RWPE1 (cell line): ENCODE data around the gene PPP1R36.

Source experiments
- CTCF ChIA-PET: fragments of 350-600 bp; sonication (Branson Sonifier 250); formaldehyde crosslinking; extraction: SDS; loops from one replicate; lab custom pipeline; 2021; lab: Yijun Ruan, JAX
- POLR2A ChIA-PET: fragments of 400-600 bp; formaldehyde crosslinking; extraction: SDS; loops from one replicate; lab custom pipeline; 2020; ENCODE audit warnings: antibody characterized with exemption; ENCODE audit not compliant: low non-redundant PET; lab: Yijun Ruan, JAX
- DNase-seq: peaks from one replicate; pipeline ENCODE4 v3.0.0; 2012; ENCODE audit warnings: low spot score
- H3K27ac ChIP-seq: fragments of 450-650 bp; 2 replicates; pipeline ENCODE4 v1.5.1; 2017
- TF ChIP-seq, protein P1 (sequence below): fragments of 450-650 bp; conservative IDR thresholded peaks from 2 replicates; pipeline ENCODE4 v1.5.1; 2017; ENCODE audit warnings: low read depth, mild to moderate bottlenecking

PPP1R36 gene

GRCh38 chr14:64604881-64605280, 55.1 kb downstream of the PPP1R36 start:
- peak; percentile 44 for DNase-seq
- CTCF ChIA-PET, result interaction anchor here (0.6 to 0.7 kb wide), 2 partner anchors 183 to 788 kb away, joined by 4 to 9 read pairs; no protein-coding TSS in a partner anchor
- POLR2A ChIA-PET, result no interaction called here
- H3K27ac ChIP-seq, result peak overlapping the region; percentile 85
- TF ChIP-seq, protein P1, sequence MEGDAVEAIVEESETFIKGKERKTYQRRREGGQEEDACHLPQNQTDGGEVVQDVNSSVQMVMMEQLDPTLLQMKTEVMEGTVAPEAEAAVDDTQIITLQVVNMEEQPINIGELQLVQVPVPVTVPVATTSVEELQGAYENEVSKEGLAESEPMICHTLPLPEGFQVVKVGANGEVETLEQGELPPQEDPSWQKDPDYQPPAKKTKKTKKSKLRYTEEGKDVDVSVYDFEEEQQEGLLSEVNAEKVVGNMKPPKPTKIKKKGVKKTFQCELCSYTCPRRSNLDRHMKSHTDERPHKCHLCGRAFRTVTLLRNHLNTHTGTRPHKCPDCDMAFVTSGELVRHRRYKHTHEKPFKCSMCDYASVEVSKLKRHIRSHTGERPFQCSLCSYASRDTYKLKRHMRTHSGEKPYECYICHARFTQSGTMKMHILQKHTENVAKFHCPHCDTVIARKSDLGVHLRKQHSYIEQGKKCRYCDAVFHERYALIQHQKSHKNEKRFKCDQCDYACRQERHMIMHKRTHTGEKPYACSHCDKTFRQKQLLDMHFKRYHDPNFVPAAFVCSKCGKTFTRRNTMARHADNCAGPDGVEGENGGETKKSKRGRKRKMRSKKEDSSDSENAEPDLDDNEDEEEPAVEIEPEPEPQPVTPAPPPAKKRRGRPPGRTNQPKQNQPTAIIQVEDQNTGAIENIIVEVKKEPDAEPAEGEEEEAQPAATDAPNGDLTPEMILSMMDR, result no peak

DNA sequence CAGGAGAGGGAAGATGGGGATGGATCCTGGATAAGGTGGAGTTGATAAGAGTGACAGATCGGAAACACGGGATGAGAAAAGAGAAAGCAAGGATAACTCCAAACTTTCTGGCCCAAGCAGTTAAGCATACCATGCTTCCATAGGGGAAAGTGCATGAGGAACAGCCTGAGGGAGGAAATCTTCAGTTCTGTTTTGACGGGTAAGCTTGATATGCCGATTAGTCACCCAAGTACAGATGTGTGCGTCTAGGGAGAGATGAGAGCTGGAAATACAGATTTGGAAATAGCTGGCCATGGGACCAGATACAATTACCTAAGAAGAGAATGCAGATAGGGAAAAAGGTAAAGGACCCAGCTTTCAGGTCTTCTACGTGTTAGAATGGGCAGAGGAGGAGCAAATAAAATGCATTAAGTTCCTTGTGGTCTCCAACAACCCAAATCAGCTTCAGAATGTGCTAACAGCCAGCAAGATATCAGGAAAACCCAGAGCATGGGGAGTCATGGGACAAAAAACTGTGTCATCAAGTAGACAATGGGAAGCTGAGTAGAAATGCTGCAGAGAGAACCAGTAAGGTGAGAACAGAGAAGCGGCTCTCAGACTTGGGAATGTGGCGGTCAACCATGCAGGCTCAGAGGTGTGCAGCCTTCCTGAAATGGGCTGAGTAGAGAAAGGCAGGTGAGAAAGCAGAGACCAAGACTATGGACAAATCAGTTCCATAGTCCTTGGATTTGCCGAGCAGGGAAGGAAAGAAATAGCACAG, 56.3 kb downstream of the PPP1R36 start:
- TF ChIP-seq, protein P1, result no peak
- CTCF ChIA-PET, result interaction anchor here (0.7 kb wide), 1 partner anchor 30 kb away, joined by 4 read pairs; no protein-coding TSS in a partner anchor
- H3K27ac ChIP-seq, result peak overlapping the region; percentile 57
- POLR2A ChIA-PET, result no interaction called here
- DNase-seq, result peak; percentile 60

- ChIA-PET CTCF (no interaction called here), POLR2A (no interaction called here)
- no peak overlapping the region for H3K27ac ChIP-seq
- DNase-seq, result no peak
- TF ChIP-seq, protein P1, result no peak
Measured at GRCh38 chr14:64610049-64610746, 60.4 kb downstream of the PPP1R36 start.

DNA sequence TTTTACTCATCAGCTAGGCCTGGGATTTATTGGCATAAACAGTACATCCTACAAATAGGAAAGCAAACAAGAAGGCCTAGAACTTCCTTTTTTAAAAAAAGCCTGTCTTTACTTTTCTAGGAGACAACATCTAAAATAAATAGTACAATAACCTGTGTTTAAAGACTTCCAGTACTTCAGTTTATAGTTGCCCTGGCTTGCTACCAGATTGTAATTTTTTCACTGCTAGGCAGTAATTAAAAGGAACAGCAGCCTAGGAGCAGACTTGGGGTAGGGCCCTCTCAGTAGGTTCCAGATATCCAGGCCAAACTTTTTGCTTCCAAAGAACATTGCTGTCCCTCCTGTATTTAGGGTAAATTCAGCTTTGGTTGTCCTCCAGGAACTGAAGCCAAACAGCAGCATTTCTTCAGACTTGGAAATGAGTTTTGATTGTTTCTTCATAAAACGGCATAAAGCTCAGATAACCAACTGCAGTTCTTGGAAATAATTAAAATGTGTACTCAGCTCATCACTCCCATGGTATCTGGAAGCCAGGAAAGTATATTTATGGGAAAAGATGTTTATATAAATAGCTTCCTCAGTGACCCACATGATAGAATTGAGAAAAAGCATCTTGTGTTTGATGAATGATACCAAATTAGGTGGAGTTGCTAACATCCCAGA, 61.7 kb downstream of the PPP1R36 start:
- no peak overlapping the region for H3K27ac ChIP-seq
- no peak for DNase-seq
- TF ChIP-seq, protein P1, result no peak
- CTCF ChIA-PET, result interaction anchor here (1.3 to 1.4 kb wide), 2 partner anchors 8 to 26 kb away, joined by 3 to 5 read pairs; no protein-coding TSS in a partner anchor
- POLR2A ChIA-PET, result no interaction called here

GRCh38 chr14:64612021-64612380, 62.2 kb downstream of the PPP1R36 start:
- ChIA-PET POLR2A (no interaction called here), CTCF (interaction anchor here (1.3 to 1.4 kb wide), 2 partner anchors 9 to 25 kb away, joined by 3 to 5 read pairs; no protein-coding TSS in a partner anchor)
- no peak overlapping the region for H3K27ac ChIP-seq
- TF ChIP-seq, protein P1, result no peak
- peak; percentile 65 for DNase-seq
